ENCODE measurements around the gene GAD1.

GAD1 gene

GRCh38 chr2:170843656-170844055, 27.0 kb downstream of the GAD1 start:
- no peak for DNase-seq (ENCODE audit: low read depth in 1 of 2, low spot score in 1 of 2)
- H3K4me3 ChIP-seq (replicated peaks; ENCODE audit: insufficient read depth, low read length): no peak overlapping the region
- TF ChIP-seq SPI1 (IDR thresholded peaks at IDR 0.05; ENCODE audit: borderline replicate concordance, low read depth): no peak
- TF ChIP-seq POLR2AphosphoS5 (IDR thresholded peaks at IDR 0.05; ENCODE audit: low read depth): no peak
- no peak for TF ChIP-seq GABPA (IDR thresholded peaks at IDR 0.05; ENCODE audit: low read depth)
- TF ChIP-seq CTCF (IDR thresholded peaks at IDR 0.05; ENCODE audit: insufficient read depth, low read length): no peak
- TF ChIP-seq REST (IDR thresholded peaks at IDR 0.05; ENCODE audit: insufficient replicate concordance, low read depth): no peak
- no peak overlapping the region for H3K27ac ChIP-seq (replicated peaks)
- peaks cover 1% of the 10 kb centered on the region for H3K27me3 ChIP-seq (ENCODE audit: insufficient read depth, poor library complexity, severe bottlenecking)

- Histone ChIP-seq H3K27ac (replicated peaks) (no peak overlapping the region), H3K4me3 (replicated peaks; ENCODE audit: insufficient read depth, low read length) (no peak overlapping the region), H3K27me3 (ENCODE audit: insufficient read depth, poor library complexity, severe bottlenecking) (no peaks in the 10 kb centered on the region)
- DNase-seq (ENCODE audit: low read depth in 1 of 2, low spot score in 1 of 2): no peak
- TF ChIP-seq REST (IDR thresholded peaks at IDR 0.05; ENCODE audit: insufficient replicate concordance, low read depth) (no peak), POLR2AphosphoS5 (IDR thresholded peaks at IDR 0.05; ENCODE audit: low read depth) (no peak), SPI1 (IDR thresholded peaks at IDR 0.05; ENCODE audit: borderline replicate concordance, low read depth) (no peak), CTCF (IDR thresholded peaks at IDR 0.05; ENCODE audit: insufficient read depth, low read length) (no peak), GABPA (IDR thresholded peaks at IDR 0.05; ENCODE audit: low read depth) (no peak)
These were observed 28.7 kb downstream of the GAD1 start for GRCh38 chr2:170845343-170845742.

- H3K4me3 ChIP-seq (replicated peaks; ENCODE audit: insufficient read depth, low read length): no peak overlapping the region
- no peaks in the 10 kb centered on the region for H3K27me3 ChIP-seq (ENCODE audit: insufficient read depth, poor library complexity, severe bottlenecking)
- no peak for TF ChIP-seq SPI1 (IDR thresholded peaks at IDR 0.05; ENCODE audit: borderline replicate concordance, low read depth)
- no peak for TF ChIP-seq GABPA (IDR thresholded peaks at IDR 0.05; ENCODE audit: low read depth)
- no peak for TF ChIP-seq CTCF (IDR thresholded peaks at IDR 0.05; ENCODE audit: insufficient read depth, low read length)
- no peak for TF ChIP-seq REST (IDR thresholded peaks at IDR 0.05; ENCODE audit: insufficient replicate concordance, low read depth)
- no peak for TF ChIP-seq POLR2AphosphoS5 (IDR thresholded peaks at IDR 0.05; ENCODE audit: low read depth)
- H3K27ac ChIP-seq (replicated peaks): no peak overlapping the region
- DNase-seq (ENCODE audit: low read depth in 1 of 2, low spot score in 1 of 2): no peak
These were observed 29.6 kb downstream of the GAD1 start for GRCh38 chr2:170846314-170846713.

Measured in HL-60 (cell line).